ENCODE measurements around the gene ERC2.

The ERC2 gene

DNA sequence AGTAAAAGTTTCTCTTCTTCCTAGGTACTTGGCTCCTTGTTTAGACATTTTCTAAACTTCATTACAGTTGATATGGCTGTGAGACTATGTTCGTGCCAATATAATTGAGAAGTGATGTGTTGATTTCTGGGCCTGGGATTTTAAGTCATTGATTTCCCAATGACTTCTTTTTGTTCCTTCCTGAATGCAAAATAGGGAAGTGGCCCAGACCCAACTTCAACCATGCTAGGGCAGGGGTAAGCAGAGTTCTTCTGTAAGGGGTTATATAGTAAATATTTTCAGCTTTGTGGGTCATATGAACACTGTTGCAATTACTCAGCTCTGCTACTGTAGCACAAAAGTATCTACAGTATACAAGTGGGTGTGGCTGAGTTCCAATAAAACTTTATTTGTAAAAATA lies 661.1 kb downstream of the ERC2 start:
- DNase-seq = no peak

DNA sequence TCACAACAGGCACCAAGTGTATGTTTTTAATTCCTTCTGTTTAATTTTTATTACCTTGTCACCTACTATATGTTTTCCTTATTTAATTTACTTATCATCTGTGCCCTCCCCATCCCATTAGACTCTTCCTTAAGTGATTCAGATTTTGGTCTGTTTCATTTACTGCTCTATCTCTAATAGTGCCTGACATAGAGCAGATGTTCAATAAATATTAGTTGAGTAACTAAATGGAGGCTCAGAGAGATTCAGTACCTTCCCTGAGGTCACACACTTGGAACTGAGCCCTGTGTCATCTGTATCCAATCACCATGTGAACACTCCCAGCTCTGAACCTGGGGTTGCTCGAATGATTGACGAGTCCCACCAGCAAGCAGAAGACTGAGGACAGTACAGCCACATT lies 663.1 kb downstream of the ERC2 start:
- no peak for DNase-seq

DNA sequence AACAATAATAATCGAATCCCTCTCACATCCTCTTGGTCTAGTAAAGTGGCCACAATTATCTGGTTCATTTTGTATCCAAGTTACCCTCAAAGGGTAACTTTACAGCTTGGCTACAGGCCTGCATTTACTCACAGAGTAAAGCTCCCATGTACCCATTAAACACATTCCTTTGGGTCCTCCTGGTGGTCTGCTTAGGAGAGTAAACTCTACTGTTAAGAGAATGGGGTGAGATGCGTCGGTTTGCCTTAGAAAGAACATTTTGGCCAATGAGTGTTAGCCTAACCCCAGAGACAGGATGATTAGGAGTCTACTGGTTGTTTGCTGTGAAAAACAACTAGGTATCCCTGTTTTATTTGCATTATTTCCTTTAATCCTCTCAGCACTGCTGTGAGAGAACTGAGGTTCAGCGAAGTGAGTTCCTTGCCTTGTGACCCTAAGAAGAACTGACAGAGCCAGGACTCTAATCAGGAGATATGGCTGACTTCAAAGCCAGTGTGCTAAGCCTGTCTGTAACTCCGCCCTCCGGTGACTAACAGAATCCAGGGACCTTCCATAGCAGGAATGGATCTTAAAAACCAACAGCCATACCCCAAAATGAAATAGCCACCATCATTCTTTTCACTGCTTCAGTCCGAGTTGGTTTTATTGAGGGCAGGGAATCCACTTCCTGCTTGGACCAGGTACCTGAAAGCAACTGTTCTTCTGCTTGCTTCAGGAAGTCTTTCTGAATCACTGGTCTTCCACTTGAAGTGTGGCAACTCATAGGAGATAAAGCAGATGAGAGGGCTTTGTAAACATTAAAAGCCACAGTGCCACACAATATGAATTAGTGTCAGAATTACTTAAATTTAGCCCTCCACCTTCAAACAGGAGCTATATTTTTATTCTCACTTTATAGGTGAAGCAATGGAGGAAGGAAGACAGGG lies 663.8 kb downstream of the ERC2 start:
- DNase-seq = no peak

DNA sequence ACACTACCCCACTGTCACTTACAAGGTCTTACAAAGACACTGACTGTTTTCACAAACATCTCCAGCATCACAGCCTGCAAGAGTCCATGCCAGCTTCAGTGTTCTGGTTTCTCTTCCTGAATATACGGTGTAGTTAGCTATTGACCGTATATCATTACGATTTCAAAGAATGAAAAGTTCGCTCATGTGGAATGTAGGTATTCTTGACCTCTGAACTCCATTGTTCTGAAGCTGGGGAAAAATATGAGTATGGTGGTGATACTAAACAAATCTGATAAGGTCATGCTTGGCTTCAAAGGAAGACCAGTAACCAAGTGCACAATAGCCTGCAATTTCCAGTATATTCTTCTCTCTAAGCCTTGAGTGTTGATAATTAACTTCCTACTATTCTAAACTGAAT lies 665.5 kb downstream of the ERC2 start:
- no peak for DNase-seq

DNA sequence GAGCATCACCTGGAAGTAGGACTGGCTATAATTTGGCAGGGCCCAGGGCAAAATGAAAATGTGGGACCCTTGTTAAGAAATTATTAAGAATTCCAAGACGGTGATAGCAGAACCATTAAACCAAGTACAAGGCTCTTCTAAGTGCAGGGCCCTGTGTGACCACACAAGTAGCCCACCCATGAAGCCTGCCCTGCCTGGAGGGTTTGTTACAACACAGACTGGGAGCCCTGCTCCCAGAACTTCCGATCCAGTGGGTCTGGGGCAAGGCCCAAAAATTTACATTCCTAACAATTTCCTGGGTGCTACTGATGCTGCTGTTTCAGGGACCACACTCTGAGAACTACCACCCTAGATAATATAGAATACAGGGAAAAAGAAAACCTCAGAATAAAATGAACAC lies 666.6 kb downstream of the ERC2 start:
- no peak for DNase-seq

- no peak for DNase-seq
These were observed 667.2 kb downstream of the ERC2 start for GRCh38 chr3:55801068-55801467.

DNA sequence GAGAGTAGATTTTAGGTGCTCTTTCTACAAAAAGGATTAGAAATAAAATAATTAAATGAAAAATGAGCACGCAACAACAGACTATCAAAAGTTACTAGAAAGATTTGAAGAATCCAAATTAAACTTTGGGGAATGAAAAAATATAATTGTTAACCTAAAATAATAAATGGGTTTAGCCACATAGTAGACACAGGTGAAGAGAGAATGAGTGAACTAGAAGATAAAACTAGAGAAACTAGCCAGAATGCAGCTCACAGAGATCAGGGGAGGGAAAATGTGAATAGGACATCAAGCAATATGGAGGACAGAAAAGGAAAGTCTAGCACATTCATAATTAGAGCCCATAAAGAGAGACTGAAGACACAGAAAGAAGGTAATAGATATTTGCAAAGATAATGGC lies 670.5 kb downstream of the ERC2 start:
- DNase-seq = no peak

GRCh38 chr3:55797084-55797483 lies 671.2 kb downstream of the ERC2 start:
- DNase-seq = no peak

- no peak for DNase-seq
These were observed 671.7 kb downstream of the ERC2 start for GRCh38 chr3:55796533-55796932.

GRCh38 chr3:55795746-55796145 lies 672.5 kb downstream of the ERC2 start:
- no peak for DNase-seq

DNA sequence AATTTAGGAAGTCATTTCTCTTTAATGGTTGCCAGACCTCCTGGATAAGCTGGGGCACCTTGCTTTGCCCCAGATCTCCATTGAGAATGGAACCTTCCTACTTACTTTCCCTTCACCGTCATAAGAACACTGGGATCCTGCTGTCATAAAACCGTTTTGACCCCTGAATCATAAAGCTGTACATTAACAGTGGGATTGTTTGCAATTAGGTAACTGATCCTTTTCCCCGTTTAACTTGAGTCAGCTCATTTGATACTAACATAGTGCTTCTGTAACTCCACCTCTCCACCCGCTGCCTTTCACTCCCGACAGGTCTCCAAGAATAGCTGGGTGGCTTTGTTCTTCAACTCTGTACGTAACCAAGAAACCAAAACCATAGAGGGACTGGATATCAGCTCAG lies 673.0 kb downstream of the ERC2 start:
- DNase-seq = no peak

DNA sequence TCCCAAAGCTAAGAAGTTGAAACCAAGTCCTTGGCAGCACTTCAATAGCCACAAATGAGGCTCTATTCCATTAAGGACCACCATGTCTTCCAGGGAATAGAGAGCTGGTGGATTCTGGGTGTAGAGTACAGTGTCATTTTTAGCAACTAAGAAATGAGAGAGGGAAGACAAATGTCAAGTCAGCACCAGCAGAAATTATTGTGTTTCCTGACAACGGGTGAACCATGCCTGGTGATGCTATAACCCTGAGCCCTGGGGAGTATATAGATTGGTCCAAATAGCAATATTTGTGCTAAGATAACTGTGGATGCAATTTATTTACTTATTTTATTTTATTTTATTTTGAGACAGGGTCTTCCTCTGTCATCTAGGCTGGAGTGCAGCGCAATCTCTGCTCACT lies 675.5 kb downstream of the ERC2 start:
- DNase-seq = no peak

GRCh38 chr3:55792009-55792408 lies 676.3 kb downstream of the ERC2 start:
- no peak for DNase-seq

DNA sequence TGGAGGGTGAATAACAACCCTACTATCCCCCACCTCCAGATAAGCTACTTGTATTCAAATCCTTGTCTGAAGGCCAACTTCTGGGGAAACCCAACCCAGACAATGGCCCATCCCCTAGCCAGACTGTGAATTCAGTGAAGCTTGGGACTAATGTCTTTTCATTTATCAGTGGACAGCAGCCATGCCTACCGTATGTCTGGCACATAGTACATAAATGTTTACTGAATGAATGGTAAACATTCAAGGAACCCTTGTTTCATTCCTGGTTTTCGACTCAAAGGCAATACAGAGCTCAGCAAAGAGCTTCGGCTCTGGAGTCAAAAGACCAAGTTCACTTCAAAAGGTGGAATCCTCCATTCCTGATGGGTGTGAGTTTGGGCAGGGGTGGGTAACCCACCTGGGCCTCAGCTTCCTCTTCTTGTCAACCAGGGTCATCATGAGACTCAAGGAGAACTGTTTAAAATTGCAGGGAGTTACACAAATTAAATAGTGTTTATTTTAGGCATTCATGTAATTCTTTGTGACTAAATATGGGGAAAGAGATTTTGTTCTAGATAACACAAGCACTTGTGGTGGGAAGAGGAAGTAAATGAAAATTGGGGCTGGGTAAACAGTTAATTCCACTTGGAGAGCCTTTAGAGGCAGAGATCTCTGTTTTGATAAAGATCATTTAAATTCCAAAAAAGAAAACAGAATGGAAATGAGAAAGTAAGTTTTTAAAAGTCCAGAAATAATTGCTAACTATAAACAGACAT lies 677.5 kb downstream of the ERC2 start:
- DNase-seq = no peak

GRCh38 chr3:55789516-55789915 lies 678.8 kb downstream of the ERC2 start:
- DNase-seq = no peak

- no peak for DNase-seq
These were observed 685.5 kb downstream of the ERC2 start for GRCh38 chr3:55782807-55783206.

- no peak for DNase-seq
These were observed 685.9 kb downstream of the ERC2 start for GRCh38 chr3:55782351-55782750.

- DNase-seq = no peak
These were observed 687.4 kb downstream of the ERC2 start for GRCh38 chr3:55780913-55781312.

DNA sequence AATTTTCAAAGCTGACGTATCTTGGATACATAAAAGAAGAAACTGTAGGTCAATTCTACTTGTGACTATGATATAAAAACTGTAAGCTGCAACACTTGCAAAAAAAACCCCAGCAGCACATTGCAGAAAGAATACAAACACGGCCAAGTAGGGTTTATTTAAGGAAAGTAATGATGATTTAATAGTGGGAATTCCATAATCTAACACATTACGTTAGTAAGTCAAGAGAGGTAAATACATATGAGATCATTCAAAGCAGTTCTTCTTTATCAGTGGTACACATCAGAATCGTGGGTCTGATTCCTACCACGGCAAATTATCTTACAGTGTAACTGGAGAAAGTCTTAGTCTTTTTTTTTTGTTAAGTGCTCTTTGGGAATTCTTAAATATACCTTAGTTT lies 688.7 kb downstream of the ERC2 start:
- no peak for DNase-seq

DNA sequence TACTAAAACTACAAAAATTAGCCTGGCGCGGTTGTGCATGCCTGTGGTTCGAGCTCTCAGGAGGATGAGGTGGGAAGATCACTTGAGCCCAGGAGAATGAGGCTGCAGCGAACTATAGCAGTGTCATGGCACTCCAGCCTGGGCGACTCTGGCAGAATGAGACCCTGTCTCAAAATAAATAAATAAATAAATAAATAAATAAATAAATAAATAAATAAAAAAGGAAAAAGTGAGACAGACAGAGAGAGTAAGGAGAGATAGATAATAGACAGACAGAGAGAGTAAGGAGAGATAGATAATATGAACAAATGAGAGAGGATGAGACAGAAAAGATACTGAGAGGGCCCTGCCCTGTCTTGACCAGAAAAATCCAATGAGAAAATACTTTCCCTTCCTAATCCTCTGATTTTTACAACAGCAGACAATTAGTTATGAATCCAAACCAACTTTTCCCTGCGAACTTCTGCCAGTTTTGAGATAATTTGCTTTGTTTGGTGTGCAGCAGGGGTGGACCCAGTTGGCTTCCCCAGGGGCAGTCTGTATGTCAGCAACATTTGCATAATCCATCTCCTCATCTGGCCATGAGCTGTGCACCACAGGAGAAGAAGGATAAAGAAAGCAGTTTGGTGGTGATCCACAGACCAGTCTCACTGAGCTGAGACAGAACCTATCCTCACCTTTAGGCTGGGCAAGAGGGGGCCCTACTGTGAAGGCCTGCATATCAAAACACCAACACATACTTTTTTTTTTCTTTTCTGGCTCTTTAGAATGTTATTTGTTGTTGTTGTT lies 692.7 kb downstream of the ERC2 start:
- DNase-seq = no peak

- DNase-seq = no peak
These were observed 693.4 kb downstream of the ERC2 start for GRCh38 chr3:55774856-55775255.

DNA sequence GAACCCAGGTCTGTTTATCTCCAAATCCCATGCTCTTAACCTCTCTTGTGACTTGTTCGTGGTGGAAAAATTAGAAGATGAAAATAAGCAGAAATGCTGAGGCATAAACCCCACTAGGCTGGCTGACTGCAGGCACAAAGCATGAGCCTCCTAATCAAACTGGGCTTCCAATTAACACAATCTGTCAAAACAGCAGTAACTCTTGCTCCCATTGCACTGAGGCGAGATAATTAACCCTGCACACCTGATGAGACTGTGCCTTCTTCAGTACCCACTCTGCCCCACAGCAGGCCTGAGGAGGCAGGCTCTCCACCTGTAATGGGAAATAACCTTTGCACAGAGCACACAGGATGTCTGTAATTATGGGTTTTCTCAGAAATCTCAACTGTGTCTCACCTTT lies 696.8 kb downstream of the ERC2 start:
- no peak for DNase-seq

DNA sequence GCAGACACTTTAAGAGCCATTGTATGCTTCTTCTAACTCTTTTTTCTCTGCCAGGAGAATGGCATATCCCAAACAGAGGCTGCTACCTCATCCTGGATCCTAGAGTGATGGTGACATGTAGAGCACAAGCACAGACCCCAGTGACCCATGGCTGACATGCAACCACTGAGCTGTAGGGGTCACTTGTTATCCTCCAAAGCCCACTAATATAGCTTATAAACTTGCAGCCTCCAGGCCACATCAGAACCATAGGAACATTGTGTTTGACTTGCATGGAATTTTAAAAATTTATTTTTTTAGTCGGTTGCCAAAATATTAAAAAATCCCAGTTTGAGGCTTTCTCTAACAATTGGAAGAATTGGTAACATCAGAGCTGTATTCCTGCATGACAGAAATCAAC lies 698.2 kb downstream of the ERC2 start:
- no peak for DNase-seq

DNA sequence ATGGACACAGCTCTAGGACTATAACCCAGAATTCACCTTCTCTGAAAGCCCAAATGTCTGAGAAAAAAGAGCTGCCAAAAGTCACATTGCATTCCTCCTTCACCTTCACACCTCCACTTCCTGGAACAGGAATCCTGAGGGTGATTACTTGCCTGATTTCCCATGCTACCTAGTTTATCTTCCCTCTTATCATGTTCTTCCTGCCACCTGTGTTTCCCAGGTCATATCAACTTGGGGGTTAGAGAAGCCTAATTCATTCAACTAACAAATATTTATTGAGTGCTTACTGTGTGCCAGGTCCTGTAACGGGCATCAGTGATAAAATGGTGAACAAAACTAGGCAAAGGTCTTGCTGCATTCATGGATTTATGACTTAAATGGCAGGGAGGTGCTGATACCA lies 701.5 kb downstream of the ERC2 start:
- DNase-seq = no peak
